Epithelial cell of esophagus (primary cell): ENCODE results near the gene STK40.

Experiments used
- DNase-seq: peaks from one replicate; pipeline ENCODE4 v3.0.0; 2010; ENCODE audit warnings: low read depth
- H3K4me3 ChIP-seq: 2 replicates; pipeline ENCODE4 v1.5.1; 2011; ENCODE audit warnings: mild to moderate bottlenecking, low read length, control low read depth
- CTCF ChIP-seq: IDR thresholded peaks from 2 replicates; pipeline ENCODE4 v1.5.1; 2011; ENCODE audit warnings: low read depth, mild to moderate bottlenecking, low read length, control low read depth, inconsistent platforms; ENCODE audit not compliant: insufficient read depth; ENCODE audit errors: missing control alignments

STK40 gene

GRCh38 chr1:36380143-36380619 lies 5.5 kb downstream of the STK40 start:
- no peak overlapping the region for H3K4me3 ChIP-seq
- TF ChIP-seq CTCF = no peak
- DNase-seq = no peak

GRCh38 chr1:36377791-36378492 lies 7.8 kb downstream of the STK40 start:
- no peak for DNase-seq
- no peak for TF ChIP-seq CTCF
- H3K4me3 ChIP-seq = no peak overlapping the region

- no peak for TF ChIP-seq CTCF
- H3K4me3 ChIP-seq = no peak overlapping the region
- DNase-seq = no peak
Measured at GRCh38 chr1:36372617-36373016, 13.1 kb downstream of the STK40 start.

- H3K4me3 ChIP-seq = no peak overlapping the region
- DNase-seq = peak; percentile 74
- TF ChIP-seq CTCF = peak; percentile 92
Measured at GRCh38 chr1:36369061-36369861, 16.5 kb downstream of the STK40 start.

- no peak overlapping the region for H3K4me3 ChIP-seq
- TF ChIP-seq CTCF = no peak
- no peak for DNase-seq
Measured at GRCh38 chr1:36367798-36368197, 17.9 kb downstream of the STK40 start.

- DNase-seq = no peak
- H3K4me3 ChIP-seq = no peak overlapping the region
- TF ChIP-seq CTCF = no peak
Measured at GRCh38 chr1:36367066-36367465, 18.7 kb downstream of the STK40 start.
